ENCODE data around the gene U2AF1L4.

The U2AF1L4 gene

GRCh38 chr19:35785339-35785627, 40.1 kb upstream of the U2AF1L4 start:
- Mint-ChIP-seq H3K27ac (no peak overlapping the region), H3K9me3 (no peaks in the 10 kb centered on the region), H3K27me3 (no peaks in the 10 kb centered on the region), H3K4me1 (ENCODE audit: low read depth) (no peaks in the 10 kb centered on the region), H3K4me3 (no peak overlapping the region), H3K36me3 (ENCODE audit: low read depth) (peaks cover 8% of the 10 kb centered on the region)
- DNase-seq = no peak

- DNase-seq = no peak
- no peaks in the 10 kb centered on the region for H3K27me3 Mint-ChIP-seq
- H3K36me3 Mint-ChIP-seq (ENCODE audit: low read depth) = peaks cover 10% of the 10 kb centered on the region
- no peaks in the 10 kb centered on the region for H3K4me1 Mint-ChIP-seq (ENCODE audit: low read depth)
- H3K4me3 Mint-ChIP-seq = no peak overlapping the region
- no peaks in the 10 kb centered on the region for H3K9me3 Mint-ChIP-seq
- no peak overlapping the region for H3K27ac Mint-ChIP-seq
These were observed 39.5 kb upstream of the U2AF1L4 start for GRCh38 chr19:35784503-35785338.

GRCh38 chr19:35783469-35784434, 38.5 kb upstream of the U2AF1L4 start:
- DNase-seq = no peak
- Mint-ChIP-seq H3K27me3 (no peaks in the 10 kb centered on the region), H3K27ac (no peak overlapping the region), H3K9me3 (no peaks in the 10 kb centered on the region), H3K36me3 (ENCODE audit: low read depth) (peaks cover 11% of the 10 kb centered on the region), H3K4me1 (ENCODE audit: low read depth) (no peaks in the 10 kb centered on the region), H3K4me3 (no peak overlapping the region)

- H3K4me1 Mint-ChIP-seq (ENCODE audit: low read depth) = no peaks in the 10 kb centered on the region
- no peaks in the 10 kb centered on the region for H3K9me3 Mint-ChIP-seq
- no peak overlapping the region for H3K27ac Mint-ChIP-seq
- no peaks in the 10 kb centered on the region for H3K27me3 Mint-ChIP-seq
- H3K4me3 Mint-ChIP-seq = no peak overlapping the region
- peaks cover 11% of the 10 kb centered on the region for H3K36me3 Mint-ChIP-seq (ENCODE audit: low read depth)
- DNase-seq = no peak
These were observed 37.4 kb upstream of the U2AF1L4 start for GRCh38 chr19:35782589-35782988.

- no peak overlapping the region for H3K27ac Mint-ChIP-seq
- no peaks in the 10 kb centered on the region for H3K4me1 Mint-ChIP-seq (ENCODE audit: low read depth)
- peaks cover 11% of the 10 kb centered on the region for H3K36me3 Mint-ChIP-seq (ENCODE audit: low read depth)
- no peaks in the 10 kb centered on the region for H3K27me3 Mint-ChIP-seq
- DNase-seq = no peak
- H3K9me3 Mint-ChIP-seq = no peaks in the 10 kb centered on the region
- no peak overlapping the region for H3K4me3 Mint-ChIP-seq
These were observed 36.4 kb upstream of the U2AF1L4 start for GRCh38 chr19:35781650-35782049.

- H3K9me3 Mint-ChIP-seq = no peaks in the 10 kb centered on the region
- no peak overlapping the region for H3K4me3 Mint-ChIP-seq
- DNase-seq = no peak
- H3K36me3 Mint-ChIP-seq (ENCODE audit: low read depth) = peaks cover 10% of the 10 kb centered on the region
- H3K27me3 Mint-ChIP-seq = no peaks in the 10 kb centered on the region
- peaks cover 3% of the 10 kb centered on the region for H3K4me1 Mint-ChIP-seq (ENCODE audit: low read depth)
- H3K27ac Mint-ChIP-seq = no peak overlapping the region
These were observed 35.5 kb upstream of the U2AF1L4 start for GRCh38 chr19:35780717-35781116.

GRCh38 chr19:35780058-35780457, 34.8 kb upstream of the U2AF1L4 start:
- peaks cover 4% of the 10 kb centered on the region for H3K4me1 Mint-ChIP-seq (ENCODE audit: low read depth)
- peaks cover 10% of the 10 kb centered on the region for H3K36me3 Mint-ChIP-seq (ENCODE audit: low read depth)
- no peaks in the 10 kb centered on the region for H3K9me3 Mint-ChIP-seq
- no peaks in the 10 kb centered on the region for H3K27me3 Mint-ChIP-seq
- H3K4me3 Mint-ChIP-seq = no peak overlapping the region
- DNase-seq = no peak
- no peak overlapping the region for H3K27ac Mint-ChIP-seq

- peaks cover 10% of the 10 kb centered on the region for H3K36me3 Mint-ChIP-seq (ENCODE audit: low read depth)
- H3K9me3 Mint-ChIP-seq = no peaks in the 10 kb centered on the region
- no peak overlapping the region for H3K27ac Mint-ChIP-seq
- H3K27me3 Mint-ChIP-seq = no peaks in the 10 kb centered on the region
- no peak for DNase-seq
- peaks cover 10% of the 10 kb centered on the region for H3K4me1 Mint-ChIP-seq (ENCODE audit: low read depth)
- no peak overlapping the region for H3K4me3 Mint-ChIP-seq
These were observed 33.8 kb upstream of the U2AF1L4 start for GRCh38 chr19:35779033-35779432.

- Mint-ChIP-seq H3K27me3 (no peaks in the 10 kb centered on the region), H3K9me3 (no peaks in the 10 kb centered on the region)
These were observed 32.7 kb upstream of the U2AF1L4 start for GRCh38 chr19:35777961-35778360.

GRCh38 chr19:35777086-35777841, 32.0 kb upstream of the U2AF1L4 start:
- peak overlapping the region; percentile 12 for H3K4me3 Mint-ChIP-seq

More at GRCh38 chr19:35777961-35778360, 32.7 kb upstream of the U2AF1L4 start:
- Mint-ChIP-seq H3K4me3 (no peak overlapping the region), H3K4me1 (ENCODE audit: low read depth) (peaks cover 10% of the 10 kb centered on the region), H3K36me3 (ENCODE audit: low read depth) (peaks cover 10% of the 10 kb centered on the region), H3K27ac (no peak overlapping the region)
- DNase-seq = no peak

GRCh38 chr19:35776102-35776788, 31.0 kb upstream of the U2AF1L4 start:
- no peak for DNase-seq
- Mint-ChIP-seq H3K36me3 (ENCODE audit: low read depth) (peaks cover 7% of the 10 kb centered on the region), H3K9me3 (no peaks in the 10 kb centered on the region), H3K27me3 (no peaks in the 10 kb centered on the region), H3K4me1 (ENCODE audit: low read depth) (peaks cover 10% of the 10 kb centered on the region), H3K4me3 (peak overlapping the region; percentile 73), H3K27ac (no peak overlapping the region)

More at GRCh38 chr19:35777086-35777841, 32.0 kb upstream of the U2AF1L4 start:
- peaks cover 10% of the 10 kb centered on the region for H3K4me1 Mint-ChIP-seq (ENCODE audit: low read depth)
- no peaks in the 10 kb centered on the region for H3K27me3 Mint-ChIP-seq
- H3K9me3 Mint-ChIP-seq = no peaks in the 10 kb centered on the region
- DNase-seq = no peak
- H3K27ac Mint-ChIP-seq = no peak overlapping the region
- H3K36me3 Mint-ChIP-seq (ENCODE audit: low read depth) = peaks cover 8% of the 10 kb centered on the region

- peaks cover 6% of the 10 kb centered on the region for H3K36me3 Mint-ChIP-seq (ENCODE audit: low read depth)
- no peaks in the 10 kb centered on the region for H3K27me3 Mint-ChIP-seq
- no peak within 1 kb of the TSS for H3K27ac Mint-ChIP-seq
- H3K4me1 Mint-ChIP-seq (ENCODE audit: low read depth) = peaks cover 10% of the 10 kb centered on the region
- DNase-seq = peak; percentile 99
- H3K9me3 Mint-ChIP-seq = no peaks in the 10 kb centered on the region
- peak within 1 kb of the TSS; percentile 73 for H3K4me3 Mint-ChIP-seq
These were observed 30.3 kb upstream of the U2AF1L4 start, which contains the start of gene ARHGAP33 for GRCh38 chr19:35775298-35776101. Gene ARHGAP33, plus strand, starts transcription at chr19:35775564. Its CDS starts 95 bp downstream, at chr19:35775659.

GRCh38 chr19:35775046-35775297, 29.8 kb upstream of the U2AF1L4 start:
- peaks cover 6% of the 10 kb centered on the region for H3K36me3 Mint-ChIP-seq (ENCODE audit: low read depth)
- peaks cover 10% of the 10 kb centered on the region for H3K4me1 Mint-ChIP-seq (ENCODE audit: low read depth)
- no peak overlapping the region for H3K27ac Mint-ChIP-seq
- no peak for DNase-seq
- no peaks in the 10 kb centered on the region for H3K27me3 Mint-ChIP-seq
- no peaks in the 10 kb centered on the region for H3K9me3 Mint-ChIP-seq
- H3K4me3 Mint-ChIP-seq = peak overlapping the region; percentile 73

All from activated T-cell treated with anti-CD3 and anti-CD28 coated beads, Interleukin-2, amount 50 U/mL, for 24 hours (primary cell).